Trophoblast cell (in vitro differentiated cells and primary cell): ENCODE results near the gene DNAJC16.
"Not testable (repeated sequence)": the region's sequence is repeated elsewhere in the genome, so short reads cannot be mapped to it uniquely, and the experiment has no call there.

Source experiments
- DNase-seq, 2 donors: peaks; one replicate each; pipeline ENCODE4 v3.0.0-alpha.2; 2016
- H2AFZ ChIP-seq: 2 replicates; pipeline ENCODE4 v1.6.1; 2013; ENCODE audit warnings: low read length, moderate library complexity, mild to moderate bottlenecking; ENCODE audit not compliant: insufficient read depth, poor library complexity
- H2AK5ac ChIP-seq: 2 replicates; pipeline ENCODE4 v1.6.1; 2013; ENCODE audit warnings: mild to moderate bottlenecking, low read length
- H2BK120ac ChIP-seq: 2 replicates; pipeline ENCODE4 v1.6.1; 2013; ENCODE audit warnings: low read length, mild to moderate bottlenecking, moderate library complexity; ENCODE audit not compliant: insufficient read depth, poor library complexity
- H2BK12ac ChIP-seq: 2 replicates; pipeline ENCODE4 v1.6.1; 2013; ENCODE audit warnings: mild to moderate bottlenecking, low read length, moderate library complexity
- H2BK5ac ChIP-seq: 2 replicates; pipeline ENCODE4 v1.6.1; 2013; ENCODE audit warnings: low read length, low read depth, moderate library complexity, mild to moderate bottlenecking; ENCODE audit not compliant: poor library complexity
- H3K14ac ChIP-seq: 2 replicates; pipeline ENCODE4 v1.6.1; 2013; ENCODE audit warnings: mild to moderate bottlenecking, low read length
- H3K18ac ChIP-seq: 2 replicates; pipeline ENCODE4 v1.6.1; 2013; ENCODE audit warnings: mild to moderate bottlenecking, low read length
- H3K23ac ChIP-seq: 2 replicates; pipeline ENCODE4 v1.6.1; 2013; ENCODE audit warnings: low read length
- H3K27ac ChIP-seq: 2 replicates; pipeline ENCODE4 v1.5.1; 2013; ENCODE audit warnings: low read depth, mild to moderate bottlenecking, inconsistent platforms, low read length, moderate library complexity
- H3K27me3 ChIP-seq: 2 replicates; pipeline ENCODE4 v1.6.1; 2013; ENCODE audit warnings: inconsistent platforms, mild to moderate bottlenecking, low read length, moderate library complexity; ENCODE audit not compliant: insufficient read depth
- H3K36me3 ChIP-seq, 2 experiments: 1 replicate in 1 of 2; 2 replicates in 1 of 2; pipeline ENCODE4 v1.6.1; 2013; ENCODE audit warnings: low read length in 2 of 2, mild to moderate bottlenecking in 2 of 2, moderate library complexity in 1 of 2; ENCODE audit not compliant: insufficient read depth in 2 of 2, control insufficient read depth in 1 of 2
- H3K4ac ChIP-seq: 2 replicates; pipeline ENCODE4 v1.6.1; 2013; ENCODE audit warnings: low read depth, mild to moderate bottlenecking, low read length, moderate library complexity
- H3K4me1 ChIP-seq, 2 experiments: 1 replicate in 1 of 2; 2 replicates in 1 of 2; pipeline ENCODE4 v1.6.1; 2013; ENCODE audit warnings: low read length in 2 of 2, mild to moderate bottlenecking in 2 of 2, moderate library complexity in 1 of 2; ENCODE audit not compliant: insufficient read depth in 2 of 2, control insufficient read depth in 1 of 2
- H3K4me2 ChIP-seq: 2 replicates; pipeline ENCODE4 v1.6.1; 2013; ENCODE audit warnings: inconsistent platforms, mild to moderate bottlenecking, low read length, moderate library complexity
- H3K4me3 ChIP-seq: 2 replicates; pipeline ENCODE4 v1.5.1; 2013; ENCODE audit warnings: mild to moderate bottlenecking, low read depth, low read length, inconsistent platforms
- H3K79me1 ChIP-seq: one replicate; pipeline ENCODE4 v1.6.1; 2013; ENCODE audit warnings: low read length
- H3K79me2 ChIP-seq: 2 replicates; pipeline ENCODE4 v1.6.1; 2013; ENCODE audit warnings: low read length, mild to moderate bottlenecking; ENCODE audit not compliant: control insufficient read depth, insufficient read depth, poor library complexity
- H3K9ac ChIP-seq: 2 replicates; pipeline ENCODE4 v1.6.1; 2013; ENCODE audit warnings: mild to moderate bottlenecking, low read length
- H3K9me3 ChIP-seq: 2 replicates; pipeline ENCODE4 v1.6.1; 2013; ENCODE audit warnings: low read depth, mild to moderate bottlenecking, control low read depth, inconsistent platforms, low read length; ENCODE audit not compliant: insufficient read depth
- H4K12ac ChIP-seq: 2 replicates; pipeline ENCODE4 v1.6.1; 2013; ENCODE audit warnings: low read depth, mild to moderate bottlenecking, low read length, moderate library complexity
- H4K8ac ChIP-seq: 2 replicates; pipeline ENCODE4 v1.6.1; 2013; ENCODE audit warnings: low read depth, mild to moderate bottlenecking, low read length, moderate library complexity
- H4K91ac ChIP-seq: one replicate; pipeline ENCODE4 v1.6.1; 2013; ENCODE audit warnings: low read depth, mild to moderate bottlenecking, low read length, moderate library complexity
- WGBS: extraction: QIAGEN DNeasy Blood & Tissue Kit; methylation state at CpG from one replicate; pipeline ENCODE4 v1.1.7; 2013; ENCODE audit warnings: missing lambda C conversion rate; ENCODE audit not compliant: insufficient read length, insufficient coverage; ENCODE audit errors: extremely low coverage; 5-methylcytosine and 5-hydroxymethylcytosine counted together

Gene DNAJC16

DNA sequence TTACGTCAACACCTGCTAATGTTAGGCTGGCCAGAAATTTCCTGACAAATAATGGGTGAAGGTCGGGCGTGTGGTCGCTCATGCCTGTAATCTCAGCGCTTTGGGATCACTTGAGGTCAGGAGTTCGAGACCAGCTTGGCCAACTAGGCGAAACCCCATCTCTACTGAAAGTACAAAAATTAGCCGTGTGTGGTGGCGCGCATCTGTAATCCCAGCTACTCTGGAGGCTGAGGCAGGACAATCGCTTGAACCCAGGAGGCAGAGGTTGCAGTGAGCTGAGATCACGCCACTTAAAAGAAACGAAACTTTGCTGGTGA lies 77.3 kb downstream of the DNAJC16 start:
- H3K9me3 ChIP-seq, H3K9ac ChIP-seq, H2BK120ac ChIP-seq, H3K36me3 ChIP-seq, H3K27ac ChIP-seq, H2AK5ac ChIP-seq, H3K14ac ChIP-seq, H3K79me1 ChIP-seq, H3K79me2 ChIP-seq, DNase-seq, H3K4me1 ChIP-seq, H2AFZ ChIP-seq, H3K27me3 ChIP-seq, H4K91ac ChIP-seq, H3K23ac ChIP-seq, H3K4me3 ChIP-seq, H2BK5ac ChIP-seq, H2BK12ac ChIP-seq: not testable (repeated sequence)
- peak overlapping the region; percentile 30 for H3K18ac ChIP-seq
- WGBS = no CpG with 5 or more reads among the region's 13 CpGs
- H4K12ac ChIP-seq = peak overlapping the region; percentile 51
- peak overlapping the region; percentile 68 for H3K4me2 ChIP-seq
- peak overlapping the region; percentile 79 for H4K8ac ChIP-seq
- peak overlapping the region; percentile 12 for H3K4ac ChIP-seq

DNA sequence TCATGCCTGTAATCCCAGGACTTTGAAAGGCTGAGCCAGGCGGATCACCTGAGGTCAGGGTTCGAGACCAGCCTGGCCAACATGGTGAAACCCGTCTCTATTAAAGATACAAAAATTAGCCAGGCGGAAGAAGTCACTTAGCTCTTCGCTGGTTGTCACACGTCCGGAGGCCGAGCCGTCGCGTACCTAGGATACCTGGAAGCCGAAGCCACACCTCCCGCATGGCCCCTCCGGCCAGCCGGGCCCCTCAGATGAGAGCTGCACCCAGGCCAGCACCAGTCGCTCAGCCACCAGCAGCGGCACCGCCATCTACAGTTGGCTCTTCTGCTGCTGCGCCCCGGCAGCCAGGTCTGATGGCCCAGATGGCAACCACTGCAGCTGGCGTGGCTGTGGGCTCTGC lies 77.8 kb downstream of the DNAJC16 start:
- H4K91ac ChIP-seq, H2BK12ac ChIP-seq, H2AFZ ChIP-seq, H3K79me2 ChIP-seq, H3K79me1 ChIP-seq, H3K4me2 ChIP-seq, H2AK5ac ChIP-seq, H3K9ac ChIP-seq, H4K12ac ChIP-seq, H4K8ac ChIP-seq, H3K18ac ChIP-seq, DNase-seq, H3K4ac ChIP-seq, H3K9me3 ChIP-seq, H3K23ac ChIP-seq, H3K4me3 ChIP-seq, H3K27ac ChIP-seq, H3K36me3 ChIP-seq, H3K4me1 ChIP-seq, H3K14ac ChIP-seq, H2BK120ac ChIP-seq, H2BK5ac ChIP-seq, H3K27me3 ChIP-seq: not testable (repeated sequence)
- no CpG with 5 or more reads among the region's 21 CpGs for WGBS

DNA sequence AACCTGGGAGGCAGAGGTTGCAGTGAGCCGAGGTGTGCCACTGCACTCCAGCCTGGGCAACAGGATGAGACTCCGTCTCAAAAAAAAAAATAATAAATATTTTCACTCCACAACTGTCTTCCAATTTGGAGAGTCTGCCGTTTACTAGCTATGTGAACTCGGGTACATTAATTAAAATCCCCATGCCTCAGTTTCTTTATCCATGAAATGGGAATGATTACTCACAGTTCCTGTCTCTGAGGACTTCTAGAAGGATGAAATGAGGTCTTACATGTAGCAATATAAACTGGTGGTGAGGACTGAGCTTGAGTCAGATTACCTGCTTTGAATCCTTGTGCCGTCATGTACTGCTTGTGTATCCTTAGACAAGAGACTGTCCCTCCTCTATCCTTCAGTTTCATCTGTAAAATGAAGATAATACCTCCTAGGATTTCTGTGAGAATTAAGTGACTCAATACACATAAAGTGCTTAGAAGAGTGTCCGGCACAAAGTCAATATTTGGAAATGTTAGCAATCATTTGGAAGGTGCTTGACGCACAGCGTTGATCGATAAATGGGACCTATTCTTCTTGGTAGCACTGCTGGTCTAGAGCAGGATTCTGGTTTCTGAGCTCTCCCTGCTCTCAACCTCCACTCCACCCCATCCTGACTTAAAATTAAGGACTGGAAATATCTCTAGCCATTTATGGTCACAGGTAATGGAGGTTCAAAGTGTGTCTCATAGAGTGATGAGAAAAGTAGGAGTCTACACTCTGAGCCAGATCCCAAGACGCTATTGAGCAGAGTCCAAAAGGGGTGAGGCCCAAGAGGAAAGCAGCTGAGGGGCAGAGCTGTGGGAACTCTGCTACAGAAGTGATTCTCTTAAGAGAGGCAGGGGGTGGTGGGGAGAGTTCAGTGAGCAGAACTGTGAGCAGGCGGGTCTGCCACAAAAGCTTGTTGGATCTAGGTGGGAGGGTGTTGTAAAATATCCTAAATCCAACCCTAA lies 79.0 kb downstream of the DNAJC16 start:
- H2AK5ac ChIP-seq = no peak overlapping the region
- no peaks in the 10 kb centered on the region for H3K36me3 ChIP-seq
- no peak overlapping the region for H3K4ac ChIP-seq
- H3K79me2 ChIP-seq = no peaks in the 10 kb centered on the region
- no peak for DNase-seq
- no peak overlapping the region for H2AFZ ChIP-seq
- H3K9me3 ChIP-seq = no peaks in the 10 kb centered on the region
- no peak overlapping the region for H3K4me2 ChIP-seq
- no peak overlapping the region for H3K14ac ChIP-seq
- no peak overlapping the region for H4K91ac ChIP-seq
- no peak overlapping the region for H2BK12ac ChIP-seq
- no peak overlapping the region for H3K4me3 ChIP-seq
- H3K9ac ChIP-seq = no peak overlapping the region
- no peak overlapping the region for H2BK5ac ChIP-seq
- no peak overlapping the region for H3K18ac ChIP-seq
- WGBS = no CpG with 5 or more reads among the region's 11 CpGs
- no peak overlapping the region for H4K8ac ChIP-seq
- H4K12ac ChIP-seq = no peak overlapping the region
- no peak overlapping the region for H2BK120ac ChIP-seq
- H3K23ac ChIP-seq = no peak overlapping the region
- no peak overlapping the region for H3K27ac ChIP-seq
- peaks cover 2 to 3% of the 10 kb centered on the region in 2 experiments for H3K4me1 ChIP-seq
- no peaks in the 10 kb centered on the region for H3K27me3 ChIP-seq
- H3K79me1 ChIP-seq = peaks cover 2% of the 10 kb centered on the region

DNA sequence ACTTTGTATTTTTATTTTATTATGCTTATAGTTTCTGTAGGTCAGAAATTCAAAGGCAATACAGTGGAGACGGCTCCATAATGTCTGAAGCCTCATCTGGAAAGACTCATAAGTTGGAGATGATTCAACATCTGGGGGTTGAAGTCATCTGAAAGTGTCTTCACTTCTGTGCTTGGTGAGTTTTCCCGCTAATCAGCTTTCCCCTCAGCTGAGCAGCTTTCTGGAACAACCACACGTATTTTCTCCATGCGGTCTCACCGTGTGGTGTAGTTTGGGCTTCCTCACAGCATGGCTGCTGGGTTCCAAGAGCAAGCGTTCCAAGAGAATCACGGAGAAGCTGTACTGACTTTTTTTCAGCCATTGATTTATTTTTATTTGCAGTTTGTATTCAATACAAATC lies 83.0 kb downstream of the DNAJC16 start:
- H3K27me3 ChIP-seq = no peaks in the 10 kb centered on the region
- no peaks in the 10 kb centered on the region for H3K36me3 ChIP-seq
- H3K4ac ChIP-seq = no peak overlapping the region
- H4K8ac ChIP-seq = no peak overlapping the region
- H3K4me3 ChIP-seq = no peak overlapping the region
- H2BK12ac ChIP-seq = no peak overlapping the region
- no peaks in the 10 kb centered on the region for H3K9me3 ChIP-seq
- no peak overlapping the region for H3K4me2 ChIP-seq
- H4K91ac ChIP-seq = no peak overlapping the region
- H2AFZ ChIP-seq = no peak overlapping the region
- no peaks in the 10 kb centered on the region for H3K4me1 ChIP-seq
- no peak overlapping the region for H3K27ac ChIP-seq
- WGBS = no CpG with 5 or more reads among the region's 7 CpGs
- no peak overlapping the region for H3K18ac ChIP-seq
- H4K12ac ChIP-seq = no peak overlapping the region
- H3K9ac ChIP-seq = no peak overlapping the region
- no peak overlapping the region for H2BK5ac ChIP-seq
- H3K79me2 ChIP-seq = no peaks in the 10 kb centered on the region
- DNase-seq = no peak
- no peak overlapping the region for H2AK5ac ChIP-seq
- H3K23ac ChIP-seq = no peak overlapping the region
- H2BK120ac ChIP-seq = no peak overlapping the region
- no peak overlapping the region for H3K14ac ChIP-seq
- H3K79me1 ChIP-seq = no peaks in the 10 kb centered on the region
